Stimulated activated CD4-positive, alpha-beta T cell treated with anti-CD3 and anti-CD28 coated beads, Interleukin-4, amount 100 ng/mL, for 48 hours (primary cell): ENCODE measurements around the gene SMC4.
"Not testable (repeated sequence)": the region's sequence is repeated elsewhere in the genome, so short reads cannot be mapped to it uniquely, and the experiment has no call there.

Experiments
- DNase-seq, 2 donors: peaks; one replicate each; pipeline ENCODE4 v3.0.0-alpha.2; 2020; ENCODE audit warnings: low read depth in 2 of 2

SMC4 gene

GRCh38 chr3:160446522-160447056, 47.1 kb downstream of the SMC4 start:
- no peak for DNase-seq

DNA sequence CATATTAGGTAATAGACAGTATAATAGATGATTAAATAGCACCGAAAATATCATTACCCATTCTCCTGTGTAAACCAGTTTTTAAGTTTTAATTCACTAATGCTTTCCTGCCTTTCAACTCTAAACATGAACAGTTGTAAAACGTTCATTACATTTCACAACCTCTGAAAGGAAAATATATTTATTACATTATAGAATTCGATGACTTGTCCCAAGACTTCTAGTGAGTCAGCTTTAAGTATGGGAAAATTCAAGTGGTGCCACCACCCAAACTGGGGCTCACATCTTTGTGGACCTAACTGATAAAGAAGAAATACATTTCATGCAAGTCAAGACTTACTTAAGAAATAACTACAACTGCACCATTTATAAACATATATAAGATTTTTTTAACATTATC, 48.1 kb downstream of the SMC4 start:
- DNase-seq: no peak

GRCh38 chr3:160448845-160449635, 49.6 kb downstream of the SMC4 start:
- DNase-seq: peak in 1 of 2 donors; percentile 31

DNA sequence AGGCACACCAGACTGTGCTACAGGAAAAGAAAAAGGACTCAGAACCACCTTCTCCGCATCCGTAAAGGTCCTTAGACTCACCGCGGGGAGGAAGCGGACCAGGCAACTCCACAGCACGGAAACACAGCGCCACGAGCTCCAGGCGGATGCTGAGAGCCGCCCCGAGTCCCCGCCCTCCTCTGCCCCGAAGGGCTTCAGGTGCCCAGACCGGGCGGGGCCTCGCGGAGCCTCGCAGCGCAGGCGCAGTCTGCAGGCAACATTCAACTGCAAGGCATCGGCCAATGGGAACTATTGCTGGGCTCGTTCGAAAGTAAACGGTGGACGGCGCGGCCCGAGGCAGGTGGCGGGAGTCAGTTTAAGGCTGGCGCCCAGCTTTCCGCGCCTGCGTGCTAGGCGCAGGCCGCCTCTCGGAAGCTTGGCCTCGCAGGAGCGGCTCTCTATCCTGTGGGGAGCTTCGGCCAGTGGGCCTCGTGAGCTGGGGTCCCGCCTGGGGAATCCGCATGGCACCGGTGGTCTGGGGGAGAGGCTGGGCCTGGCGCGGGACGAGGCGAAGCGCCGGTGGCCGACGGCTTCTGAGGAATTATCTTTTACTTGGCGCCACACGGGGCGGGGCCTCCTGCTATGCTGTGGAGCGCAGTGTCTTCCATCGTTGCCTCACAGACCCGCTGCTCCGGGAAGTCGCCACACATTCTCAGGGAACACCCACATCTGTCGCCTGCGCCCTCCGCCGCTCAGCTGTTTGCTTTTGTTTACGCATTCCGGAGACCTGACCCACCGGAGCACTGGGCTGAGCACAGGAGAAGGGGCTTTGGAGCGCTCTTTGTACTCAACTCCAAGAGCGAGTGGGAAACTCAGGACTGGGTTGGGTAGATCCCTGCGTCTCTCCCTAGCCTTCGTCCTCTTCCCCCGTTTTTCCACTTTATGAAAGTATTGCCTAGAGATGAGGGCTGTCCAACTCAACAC, 50.5 kb downstream of the SMC4 start, which contains the start of gene TRIM59:
Gene TRIM59 (minus strand): TSS at position 151 of the 963 bp plus-strand sequence. CDS start 10,603 bp downstream, outside the sequence.
- peak; percentile 94 to 97 for DNase-seq

GRCh38 chr3:160450846-160451245, 51.4 kb downstream of the SMC4 start:
- no peak for DNase-seq

GRCh38 chr3:160451602-160452001, 52.2 kb downstream of the SMC4 start:
- no peak for DNase-seq

GRCh38 chr3:160452251-160452650, 52.8 kb downstream of the SMC4 start:
- DNase-seq: not testable (repeated sequence)

DNA sequence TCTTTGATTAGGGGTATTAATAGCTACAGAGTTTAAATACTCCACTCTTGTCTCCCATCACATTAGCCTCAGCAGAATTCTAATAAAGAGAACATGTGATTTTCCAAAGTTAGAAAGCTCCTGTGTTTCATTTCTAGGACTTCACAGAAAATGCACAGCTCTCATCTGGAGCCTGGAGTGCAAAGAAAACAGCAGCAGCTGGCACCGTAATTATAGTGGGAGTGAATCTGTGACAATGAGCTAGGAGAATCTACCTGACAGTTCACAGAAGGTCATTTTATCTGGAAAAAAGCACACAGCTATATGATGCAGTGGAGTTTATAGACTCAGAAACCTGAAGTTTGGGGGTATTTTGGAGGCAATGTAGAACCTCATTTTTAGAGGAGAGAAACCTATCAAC, 55.5 kb downstream of the SMC4 start:
- no peak for DNase-seq

DNA sequence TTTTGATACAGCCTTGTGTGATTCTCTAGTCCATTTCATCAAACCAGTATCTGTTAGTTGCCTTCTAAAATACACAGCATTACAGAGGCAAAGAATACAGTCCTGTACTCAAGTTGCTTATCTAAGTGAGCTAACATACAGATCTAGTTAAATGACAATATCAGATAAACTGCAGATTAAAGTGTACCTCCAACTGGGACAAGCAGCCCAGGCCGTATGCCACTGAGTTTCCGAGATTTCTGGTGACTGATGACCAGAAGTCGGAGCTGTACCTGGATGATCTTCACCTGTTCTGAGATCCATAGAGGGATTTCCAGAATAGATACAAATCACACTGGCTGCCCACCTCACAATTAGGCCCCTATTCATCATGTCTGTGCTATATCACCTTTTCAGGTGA, 56.4 kb downstream of the SMC4 start:
- no peak for DNase-seq

DNA sequence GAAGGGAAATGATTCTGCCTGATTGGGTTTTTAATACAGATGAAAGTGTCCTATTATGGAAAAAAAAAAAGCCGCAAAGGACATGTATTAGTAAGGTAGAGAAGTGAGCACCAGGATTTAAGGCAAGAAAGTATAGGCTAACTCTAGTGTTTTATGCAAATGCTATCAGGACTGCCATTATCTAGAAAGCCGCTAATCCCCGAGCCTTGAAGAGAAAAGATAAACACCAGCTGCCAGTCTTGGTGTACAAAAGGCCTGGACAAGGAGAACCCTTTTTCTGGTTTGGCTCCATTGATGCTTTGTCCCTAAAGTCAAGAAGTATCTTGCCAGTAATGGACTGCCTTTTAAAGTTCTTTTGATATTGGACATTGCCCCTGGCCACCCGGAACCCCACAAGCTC, 58.7 kb downstream of the SMC4 start:
- no peak for DNase-seq

DNA sequence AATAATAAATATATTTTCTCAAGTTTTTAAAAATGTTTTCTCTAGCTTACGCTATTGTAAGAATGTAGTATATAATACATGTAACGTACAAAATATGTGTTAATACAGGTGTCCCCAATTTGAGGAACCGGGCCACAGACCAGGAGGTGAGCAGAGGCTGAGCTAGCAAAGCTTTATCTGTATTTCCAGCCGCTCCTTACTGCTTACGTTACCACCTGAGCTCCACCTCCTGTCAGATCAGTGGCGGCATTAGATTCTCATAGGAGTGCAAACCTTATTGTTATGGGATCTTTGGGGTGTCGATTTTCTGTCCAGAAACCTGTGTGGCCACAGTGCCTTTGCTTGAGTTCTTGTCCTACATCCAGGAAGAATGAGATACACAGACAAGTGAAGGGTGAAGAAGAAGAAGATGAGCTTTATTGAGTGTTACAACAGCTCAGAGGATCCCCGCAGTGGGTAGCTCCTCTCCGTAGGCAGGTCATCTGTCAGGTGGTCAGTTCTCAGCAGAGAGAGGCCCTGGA, 60.1 kb downstream of the SMC4 start:
- DNase-seq: no peak

- DNase-seq: no peak
These were observed 60.6 kb downstream of the SMC4 start for GRCh38 chr3:160460033-160460432.

GRCh38 chr3:160464321-160464720, 64.9 kb downstream of the SMC4 start:
- DNase-seq: no peak

GRCh38 chr3:160464971-160465370, 65.5 kb downstream of the SMC4 start:
- DNase-seq: no peak

DNA sequence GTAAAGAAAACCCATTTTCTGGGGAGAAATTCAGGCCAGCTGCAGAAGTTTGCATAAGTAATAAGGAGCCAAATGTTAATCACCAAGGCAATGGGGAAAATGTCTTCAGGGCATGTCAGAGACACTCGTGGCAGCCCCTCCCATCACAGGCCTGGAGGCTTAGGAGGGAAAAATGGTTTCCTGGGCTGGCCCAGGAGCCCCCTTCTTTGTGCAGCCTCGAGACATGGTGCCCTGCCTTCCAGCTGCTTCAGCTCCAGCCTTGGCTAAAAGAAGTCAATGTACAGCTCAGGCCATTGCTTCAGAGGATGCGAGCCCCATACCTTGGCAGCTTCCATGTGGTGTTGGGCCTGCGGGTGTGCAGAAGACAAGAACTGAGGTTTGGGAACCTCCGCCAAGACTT, 70.7 kb downstream of the SMC4 start:
- no peak for DNase-seq

DNA sequence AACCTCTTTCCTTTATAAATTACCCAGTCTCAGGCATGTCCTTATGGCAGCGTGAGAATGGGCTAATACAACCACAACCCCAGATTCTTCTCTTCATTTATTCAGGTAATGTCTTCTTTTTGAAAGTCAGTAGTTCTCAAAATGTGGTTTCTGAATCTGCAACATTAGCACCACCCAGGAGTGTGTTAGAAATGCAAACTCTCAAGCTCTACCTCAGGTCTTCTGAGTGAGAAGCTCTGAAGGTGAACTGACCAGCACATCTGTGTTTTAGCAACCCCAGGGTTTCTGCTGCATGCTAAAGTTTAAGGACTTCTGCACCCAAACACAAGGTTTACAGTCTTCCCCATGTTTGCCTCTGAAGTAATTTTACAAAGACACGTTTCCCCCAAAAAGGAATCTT, 72.4 kb downstream of the SMC4 start:
- no peak for DNase-seq

DNA sequence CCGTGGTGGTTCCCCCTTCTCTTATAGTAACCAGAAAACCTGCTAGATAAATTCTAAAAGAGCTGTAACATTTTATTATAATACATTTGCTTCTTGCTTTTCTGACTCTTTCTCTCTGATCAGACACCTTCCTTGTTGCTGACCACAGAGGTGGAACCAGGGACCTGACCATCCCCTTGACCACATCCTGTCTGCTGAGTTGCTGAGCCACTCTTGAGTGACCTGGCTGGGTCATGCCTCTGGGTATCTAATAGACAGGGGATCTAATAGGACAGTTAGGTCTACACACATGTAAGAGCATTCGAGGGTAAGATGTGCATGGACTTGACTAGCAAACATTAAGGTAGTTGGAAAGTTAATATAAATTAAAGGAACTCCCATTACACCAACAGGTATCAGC, 72.9 kb downstream of the SMC4 start:
- no peak for DNase-seq

- no peak for DNase-seq
These were observed 73.8 kb downstream of the SMC4 start for GRCh38 chr3:160473221-160473620.

DNA sequence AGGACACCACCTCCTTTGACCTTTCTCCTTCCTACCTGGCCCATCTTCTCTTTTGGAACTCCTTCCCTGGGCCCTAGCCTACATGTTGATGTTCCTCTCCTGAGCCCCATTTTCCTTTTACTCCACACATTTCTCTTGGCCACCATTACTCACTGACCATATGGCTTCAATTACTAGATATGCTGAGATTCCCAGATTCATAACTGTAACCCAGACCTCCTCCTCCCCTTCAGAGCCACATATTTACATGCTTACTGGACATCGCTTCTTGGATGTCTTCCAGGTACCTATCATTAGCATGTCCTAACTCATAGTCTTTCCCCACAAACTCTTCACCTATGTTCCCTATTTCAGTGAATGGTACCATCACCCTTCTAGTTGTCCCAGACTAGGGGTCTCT, 74.5 kb downstream of the SMC4 start:
- DNase-seq: no peak

DNA sequence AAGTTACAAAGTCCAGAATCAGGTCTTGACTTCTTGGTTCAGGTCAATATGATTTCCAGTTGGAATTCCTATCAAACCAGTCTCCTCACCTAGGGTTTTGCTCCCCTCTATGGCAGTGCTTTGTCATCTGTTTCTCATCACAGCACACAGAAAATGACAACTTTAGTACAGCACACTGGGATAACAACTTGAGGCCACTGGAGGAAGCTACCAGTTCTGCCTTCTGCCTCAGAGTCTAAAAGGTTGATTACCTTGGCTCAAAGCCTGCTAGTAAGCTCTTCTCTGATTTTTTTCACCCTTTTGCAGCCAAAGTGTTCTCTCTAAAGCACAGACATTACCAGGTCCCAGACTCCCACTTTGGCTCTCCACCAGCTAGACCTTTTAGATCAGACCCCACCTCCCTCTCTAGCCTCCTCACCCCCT, 75.0 kb downstream of the SMC4 start:
- no peak for DNase-seq

GRCh38 chr3:160475153-160475552, 75.7 kb downstream of the SMC4 start:
- DNase-seq: no peak

- DNase-seq: no peak
These were observed 76.4 kb downstream of the SMC4 start for GRCh38 chr3:160475884-160476283.
